Panc1 (cell line): ENCODE data around the gene KIF26A.

ENCODE experiments used
- CTCF ChIP-seq: fragments of 450-650 bp; IDR thresholded peaks from 2 replicates; pipeline ENCODE4 v1.5.1; 2017; ENCODE audit warnings: mild to moderate bottlenecking
- REST ChIP-seq, 2 experiments: IDR thresholded peaks; 2 replicates each; pipeline ENCODE4 v1.6.1; 2011 to 2012; ENCODE audit warnings: low read depth in 2 of 2, control low read depth in 1 of 2, low read length in 1 of 2, mild to moderate bottlenecking in 1 of 2, moderate library complexity in 1 of 2; ENCODE audit not compliant: insufficient read depth in 1 of 2
- SIN3A ChIP-seq: IDR thresholded peaks from 2 replicates; pipeline ENCODE4 v1.6.1; 2012; ENCODE audit warnings: low read depth, mild to moderate bottlenecking, low read length, moderate library complexity, borderline replicate concordance; ENCODE audit not compliant: insufficient read depth

- TF ChIP-seq CTCF (no peak), REST (IDR thresholded peaks at IDR 0.05; ENCODE audit: insufficient read depth in 1 of 2, low read depth in 2 of 2, low read length in 1 of 2) (no peak), SIN3A (no peak)
These were observed 44.6 kb downstream of the KIF26A start for GRCh38 chr14:104182857-104183425.
